ENCODE results near the gene PNMA8A. TPM values are rescaled to one million over a fixed set of nuclear protein-coding genes. Genes with fewer than 3 reads are reported as not detected.

Gene PNMA8A
- total and polyA plus RNA-seq, 10 of the 15 experiments (the other 5 are each of a cell fraction or from before 2014, with no cell fraction given) = 0.02 to 0.28 (median 0.16) TPM

- in situ Hi-C loops (cut with MboI) (no loop called here), intact Hi-C loops (cut with micrococcal nuclease; ENCODE audit: unreplicated experiment) (no loop called here)
- H3K27me3 ChIP-seq (replicated peaks in 1 of 2; ENCODE audit: control insufficient read depth in 2 of 2, insufficient read depth in 2 of 2, low read length in 1 of 2) = no peaks in the 10 kb centered on the region
- ChIA-PET RAD21 (ENCODE audit: unreplicated experiment) (no interaction called here), CTCF (interaction anchor here (1.0 to 1.3 kb wide), 3 partner anchors 32 to 86 kb away, joined by 3 read pairs; no protein-coding TSS in a partner anchor), SMC1A (ENCODE audit: uncharacterized antibody, unreplicated experiment) (no interaction called here), POLR2A (interaction anchor here (0.7 kb wide), 1 partner anchor 17 kb away, joined by 3 read pairs; no protein-coding TSS in a partner anchor)
- no TSS peak for BruUV-seq (replicated peaks)
- no peaks in the 10 kb centered on the region for H4K20me1 ChIP-seq (ENCODE audit: control insufficient read depth, insufficient read depth)
- H3K36me3 ChIP-seq (ENCODE audit: control insufficient read depth in 2 of 2, insufficient read depth in 2 of 2, low read length in 1 of 2) = no peaks in the 10 kb centered on the region
- 16% methylated on average over 3 of the region's 3 CpGs for WGBS (ENCODE audit: insufficient coverage, insufficient replicate concordance, low lambda C conversion rate, missing lambda C conversion rate)
- no peak for ATAC-seq
- TF ChIP-seq ZNF622 (IDR thresholded peaks at IDR 0.05) = no peak
- TF ChIP-seq ATF2 (IDR thresholded peaks at IDR 0.05; ENCODE audit: low read length) = no peak
- no peak for TF ChIP-seq POU2F2 (IDR thresholded peaks at IDR 0.05; ENCODE audit: borderline replicate concordance, low read depth, low read length)
- TF ChIP-seq MEF2B (IDR thresholded peaks at IDR 0.05; ENCODE audit: partially characterized antibody, poor library complexity, severe bottlenecking) = no peak
- TF ChIP-seq IKZF1 (conservative IDR thresholded peaks at IDR 0.05) = no peak
- no peak for TF ChIP-seq ZNF24 (IDR thresholded peaks at IDR 0.05)
- H3K79me2 ChIP-seq (ENCODE audit: control insufficient read depth, insufficient read depth, low read length) = no peaks in the 10 kb centered on the region
- H3K9me3 ChIP-seq (replicated peaks; ENCODE audit: control insufficient read depth, insufficient read depth, low read length) = no peaks in the 10 kb centered on the region
- no peak overlapping the region for H3K27ac ChIP-seq (ENCODE audit: control insufficient read depth, insufficient read depth)
- no peak overlapping the region for H3K9ac ChIP-seq (ENCODE audit: control insufficient read depth, insufficient read depth, low read length)
- H3K4me3 ChIP-seq = no peak overlapping the region
- H2AFZ ChIP-seq (ENCODE audit: control insufficient read depth, low read depth, low read length) = no peak overlapping the region
- H3K4me2 ChIP-seq (ENCODE audit: control insufficient read depth, insufficient read depth) = no peak overlapping the region
- DNase-seq (ENCODE audit: low read depth, low spot score) = no peak
- H3K4me1 ChIP-seq (ENCODE audit: control insufficient read depth, insufficient read depth, low read length) = no peaks in the 10 kb centered on the region
- no peak for FAIRE-seq
Observed at GRCh38 chr19:46482631-46483030, 11.3 kb upstream of the PNMA8A start.

GRCh38 chr19:46481947-46482346 lies 10.6 kb upstream of the PNMA8A start:
- Histone ChIP-seq H3K4me2 (ENCODE audit: control insufficient read depth, insufficient read depth) (no peak overlapping the region), H3K27me3 (replicated peaks in 1 of 2; ENCODE audit: control insufficient read depth in 2 of 2, insufficient read depth in 2 of 2, low read length in 1 of 2) (no peaks in the 10 kb centered on the region), H3K4me1 (ENCODE audit: control insufficient read depth, insufficient read depth, low read length) (no peaks in the 10 kb centered on the region), H3K9ac (ENCODE audit: control insufficient read depth, insufficient read depth, low read length) (no peak overlapping the region), H3K4me3 (no peak overlapping the region), H3K36me3 (ENCODE audit: control insufficient read depth in 2 of 2, insufficient read depth in 2 of 2, low read length in 1 of 2) (no peaks in the 10 kb centered on the region), H3K27ac (ENCODE audit: control insufficient read depth, insufficient read depth) (no peak overlapping the region), H4K20me1 (ENCODE audit: control insufficient read depth, insufficient read depth) (no peaks in the 10 kb centered on the region), H3K79me2 (ENCODE audit: control insufficient read depth, insufficient read depth, low read length) (no peaks in the 10 kb centered on the region), H2AFZ (ENCODE audit: control insufficient read depth, low read depth, low read length) (no peak overlapping the region), H3K9me3 (replicated peaks; ENCODE audit: control insufficient read depth, insufficient read depth, low read length) (no peaks in the 10 kb centered on the region)
- 10% methylated on average over 5 of the region's 5 CpGs for WGBS (ENCODE audit: insufficient coverage, insufficient replicate concordance, low lambda C conversion rate, missing lambda C conversion rate)
- SMC1A ChIA-PET (ENCODE audit: uncharacterized antibody, unreplicated experiment) = no interaction called here
- FAIRE-seq (no peak), DNase-seq (ENCODE audit: low read depth, low spot score) (no peak), ATAC-seq (no peak)
- no TSS peak for BruUV-seq (replicated peaks)
- RAD21 ChIA-PET (ENCODE audit: unreplicated experiment) = no interaction called here
- intact Hi-C loops (cut with micrococcal nuclease; ENCODE audit: unreplicated experiment) (no loop called here), in situ Hi-C loops (cut with MboI) (no loop called here)
- CTCF ChIA-PET = interaction anchor here (0.7 to 1.3 kb wide), 3 partner anchors 32 to 80 kb away, joined by 3 to 4 read pairs (median 3); no protein-coding TSS in a partner anchor
- POLR2A ChIA-PET = interaction anchor here (0.7 kb wide), 1 partner anchor 17 kb away, joined by 3 read pairs; no protein-coding TSS in a partner anchor
- TF ChIP-seq ZBTB4 (CRISPR knock-in tag; IDR thresholded peaks at IDR 0.05) (no peak), E2F8 (IDR thresholded peaks at IDR 0.05; ENCODE audit: low read depth, partially characterized antibody) (no peak), USF2 (IDR thresholded peaks at IDR 0.05; ENCODE audit: borderline replicate concordance, low read depth, low read length) (no peak)

All from GM12878 (cell line).